Measurements from ENCODE around the gene OR6B3. TPM values are rescaled to one million over a fixed set of nuclear protein-coding genes. Genes with fewer than 3 reads are reported as not detected.
A peak's percentile ranks its signal among the peaks of the same experiment; 100 is the strongest.

Gene OR6B3
- total RNA-seq, 2 donors from 2014 or later: not detected

GRCh38 chr2:240068193-240068592 lies 14.9 kb upstream of the OR6B3 start:
- DNase-seq (ENCODE audit: low spot score): no peak

GRCh38 chr2:240066489-240066888 lies 13.2 kb upstream of the OR6B3 start:
- H3K4me1 ChIP-seq (ENCODE audit: control insufficient read depth in 1 of 2, low read depth in 2 of 2): no peaks in the 10 kb centered on the region
- DNase-seq (ENCODE audit: low spot score): no peak
- H3K27me3 ChIP-seq (replicated peaks; ENCODE audit: insufficient read depth): no peaks in the 10 kb centered on the region

More at GRCh38 chr2:240068193-240068592, 14.9 kb upstream of the OR6B3 start:
- H3K4me1 ChIP-seq (ENCODE audit: control insufficient read depth in 1 of 2, low read depth in 2 of 2): no peaks in the 10 kb centered on the region
- no peak for TF ChIP-seq CTCF (IDR thresholded peaks at IDR 0.05)
- H3K9me3 ChIP-seq: no peaks in the 10 kb centered on the region
- no peak overlapping the region for H3K4me3 ChIP-seq
- no peak overlapping the region for H3K27ac ChIP-seq
- ATAC-seq (ENCODE audit: insufficient number of reproducible peaks, low FRiP score, low read depth): no peak
- no peaks in the 10 kb centered on the region for H3K36me3 ChIP-seq
- H3K27me3 ChIP-seq (replicated peaks; ENCODE audit: insufficient read depth): no peaks in the 10 kb centered on the region

GRCh38 chr2:240064898-240065297 lies 11.6 kb upstream of the OR6B3 start:
- no peaks in the 10 kb centered on the region for H3K9me3 ChIP-seq
- no peak for DNase-seq (ENCODE audit: low spot score)
- no peak overlapping the region for H3K27ac ChIP-seq
- no peak for TF ChIP-seq CTCF (IDR thresholded peaks at IDR 0.05)
- no peaks in the 10 kb centered on the region for H3K36me3 ChIP-seq
- no peak overlapping the region for H3K4me3 ChIP-seq
- H3K4me1 ChIP-seq (ENCODE audit: control insufficient read depth in 1 of 2, low read depth in 2 of 2): no peaks in the 10 kb centered on the region
- ATAC-seq (ENCODE audit: insufficient number of reproducible peaks, low FRiP score, low read depth): no peak
- H3K27me3 ChIP-seq (replicated peaks; ENCODE audit: insufficient read depth): no peaks in the 10 kb centered on the region

More at GRCh38 chr2:240066489-240066888, 13.2 kb upstream of the OR6B3 start:
- no peaks in the 10 kb centered on the region for H3K9me3 ChIP-seq
- ATAC-seq (ENCODE audit: insufficient number of reproducible peaks, low FRiP score, low read depth): no peak
- no peaks in the 10 kb centered on the region for H3K36me3 ChIP-seq
- no peak overlapping the region for H3K27ac ChIP-seq
- no peak overlapping the region for H3K4me3 ChIP-seq
- TF ChIP-seq CTCF (IDR thresholded peaks at IDR 0.05): no peak

- Histone ChIP-seq H3K4me3 (no peak overlapping the region), H3K27ac (no peak overlapping the region), H3K9me3 (no peaks in the 10 kb centered on the region), H3K27me3 (replicated peaks; ENCODE audit: insufficient read depth) (no peaks in the 10 kb centered on the region), H3K36me3 (no peaks in the 10 kb centered on the region), H3K4me1 (ENCODE audit: control insufficient read depth in 1 of 2, low read depth in 2 of 2) (no peaks in the 10 kb centered on the region)
- TF ChIP-seq CTCF (IDR thresholded peaks at IDR 0.05): peak; percentile 55
- DNase-seq (ENCODE audit: low spot score) (no peak), ATAC-seq (ENCODE audit: insufficient number of reproducible peaks, low FRiP score, low read depth) (no peak)
These were observed 7.8 kb upstream of the OR6B3 start for GRCh38 chr2:240060977-240061591.

- Histone ChIP-seq H3K27me3 (replicated peaks; ENCODE audit: insufficient read depth) (no peaks in the 10 kb centered on the region), H3K36me3 (no peaks in the 10 kb centered on the region), H3K27ac (no peak overlapping the region), H3K9me3 (no peaks in the 10 kb centered on the region), H3K4me3 (no peak overlapping the region), H3K4me1 (ENCODE audit: control insufficient read depth in 1 of 2, low read depth in 2 of 2) (no peaks in the 10 kb centered on the region)
- ATAC-seq (ENCODE audit: insufficient number of reproducible peaks, low FRiP score, low read depth): no peak
- TF ChIP-seq CTCF (IDR thresholded peaks at IDR 0.05): no peak
- no peak for DNase-seq (ENCODE audit: low spot score)
These were observed 3.4 kb upstream of the OR6B3 start for GRCh38 chr2:240056678-240057077.
